Measurements from ENCODE around the gene ATP1B2.
A peak's percentile ranks its signal among the peaks of the same experiment; 100 is the strongest.
"Not testable (repeated sequence)": the region's sequence is repeated elsewhere in the genome, so short reads cannot be mapped to it uniquely, and the experiment has no call there.

ATP1B2 gene

DNA sequence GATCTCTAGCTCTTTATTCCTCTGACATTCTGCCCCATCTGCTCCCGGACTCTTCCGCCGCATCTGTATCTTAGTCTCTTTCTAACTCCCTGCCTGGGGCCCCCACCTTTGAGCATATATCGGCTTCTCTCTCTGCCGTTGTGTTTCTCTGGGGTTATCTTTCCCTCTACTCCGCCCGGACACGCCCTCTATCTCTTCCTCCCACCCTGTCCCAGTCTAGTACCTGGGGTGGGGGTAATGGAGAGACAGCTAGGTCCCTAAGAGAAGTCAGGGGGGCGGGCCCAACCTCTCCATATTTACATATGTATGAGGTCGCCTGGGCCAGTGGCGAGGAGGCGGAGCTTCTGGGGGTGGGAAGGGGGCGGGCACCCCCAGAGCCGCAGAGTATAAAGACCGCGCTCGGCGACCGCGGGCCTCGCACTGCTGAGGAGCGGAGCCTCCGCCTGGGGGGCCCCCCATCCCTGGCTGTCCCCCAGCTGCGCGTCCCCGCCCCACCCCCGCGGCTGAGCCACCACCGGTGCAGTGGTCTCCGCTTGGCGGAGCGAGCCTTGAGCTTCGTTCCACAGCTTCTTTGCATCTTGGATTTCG is at the start of gene ATP1B2:
Gene ATP1B2 (plus strand): TSS at position 418 of the 588 bp plus-strand sequence. CDS start 593 bp downstream, outside the sequence.
- peak; percentile 37 for DNase-seq

- no peak for DNase-seq
Measured at GRCh38 chr17:7606280-7606679, 44.4 kb upstream of the ATP1B2 start.

- no peak for DNase-seq
Measured at GRCh38 chr17:7610641-7611040, 40.1 kb upstream of the ATP1B2 start.

DNA sequence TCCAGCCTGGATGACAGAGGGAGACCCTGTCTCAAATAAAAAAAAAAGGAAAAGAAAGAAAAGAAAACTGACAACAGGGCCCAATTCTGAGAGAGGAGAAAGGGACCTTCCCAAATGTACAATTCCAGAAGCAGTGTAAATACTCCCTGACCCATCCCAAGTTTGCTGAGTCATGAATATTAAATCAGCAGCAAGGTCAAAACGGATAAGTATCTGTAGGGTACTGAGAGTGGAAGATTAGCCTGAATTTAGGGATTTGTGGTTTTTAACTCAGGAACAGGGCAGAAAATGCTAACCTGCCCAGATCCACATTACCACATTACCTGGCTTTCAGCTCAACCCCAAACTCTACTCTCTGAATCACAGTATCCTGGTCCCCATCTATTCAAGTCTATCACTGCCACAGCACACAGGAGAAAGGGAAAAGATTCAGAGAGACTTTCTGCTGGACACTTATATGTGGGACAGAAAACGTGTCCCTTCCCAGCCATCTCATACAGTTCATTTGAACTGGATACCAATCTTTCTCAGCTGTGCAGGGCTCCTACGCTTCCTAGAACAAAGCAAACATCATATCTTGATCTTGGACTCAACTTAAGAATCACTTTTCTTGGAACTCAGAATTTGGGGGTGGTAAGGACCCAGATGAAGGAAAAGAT is 39.0 kb upstream of the ATP1B2 start:
- no peak for DNase-seq

DNA sequence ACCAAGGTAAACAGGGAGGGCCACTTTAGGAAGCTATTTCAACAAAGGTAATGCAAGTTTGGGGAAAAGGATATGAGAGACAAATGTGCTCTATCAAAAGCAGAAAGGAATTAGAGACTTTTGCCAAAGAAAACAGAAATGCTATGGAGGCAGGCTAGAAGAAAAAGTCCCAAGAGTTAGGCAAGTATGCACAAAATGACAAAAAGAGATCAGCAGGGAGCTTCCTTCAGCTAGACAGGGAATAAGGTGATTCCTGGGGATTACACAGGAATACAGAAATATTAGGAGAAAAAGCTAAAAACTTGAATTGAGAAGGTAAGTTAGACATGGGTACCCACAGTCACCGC is 38.5 kb upstream of the ATP1B2 start:
- DNase-seq: no peak

DNA sequence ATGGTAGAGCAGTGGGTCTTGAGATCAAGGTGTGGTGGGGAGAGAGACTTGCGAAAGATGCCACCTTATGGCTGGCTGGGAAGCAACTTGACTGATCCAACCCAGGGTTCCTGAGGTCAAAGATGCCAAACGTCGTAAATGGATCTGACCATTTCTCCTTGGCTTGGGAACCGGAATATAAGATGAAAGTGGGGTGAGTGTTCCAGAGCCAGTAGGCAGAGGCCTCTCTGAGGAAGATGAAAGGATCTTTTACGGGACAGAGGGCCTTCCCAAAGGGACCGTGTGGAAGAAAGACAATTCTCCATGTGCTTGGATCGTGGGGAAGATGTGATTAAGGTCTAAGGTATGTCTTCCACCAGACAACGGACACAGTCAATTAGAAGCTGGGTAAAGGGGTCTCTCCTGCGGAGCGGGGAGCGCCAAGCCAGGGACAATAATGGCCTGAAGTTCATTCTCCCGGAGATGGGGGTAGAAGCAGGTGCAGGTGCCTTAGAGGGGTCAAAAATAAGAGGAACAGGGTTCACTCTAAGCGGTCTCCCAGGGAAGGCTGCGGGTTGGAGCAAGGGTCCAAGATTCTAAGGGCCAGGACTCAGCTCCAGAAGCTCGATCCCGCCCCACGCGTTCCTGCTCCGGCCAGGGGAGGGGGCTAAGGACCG is 36.8 kb upstream of the ATP1B2 start:
- no peak for DNase-seq

GRCh38 chr17:7614425-7615264 is 36.1 kb upstream of the ATP1B2 start, which contains the start of gene FXR2:
Gene FXR2, minus strand, starts transcription at chr17:7614897. Its CDS starts 365 bp downstream, at chr17:7614532.
- DNase-seq: peak; percentile 99

DNA sequence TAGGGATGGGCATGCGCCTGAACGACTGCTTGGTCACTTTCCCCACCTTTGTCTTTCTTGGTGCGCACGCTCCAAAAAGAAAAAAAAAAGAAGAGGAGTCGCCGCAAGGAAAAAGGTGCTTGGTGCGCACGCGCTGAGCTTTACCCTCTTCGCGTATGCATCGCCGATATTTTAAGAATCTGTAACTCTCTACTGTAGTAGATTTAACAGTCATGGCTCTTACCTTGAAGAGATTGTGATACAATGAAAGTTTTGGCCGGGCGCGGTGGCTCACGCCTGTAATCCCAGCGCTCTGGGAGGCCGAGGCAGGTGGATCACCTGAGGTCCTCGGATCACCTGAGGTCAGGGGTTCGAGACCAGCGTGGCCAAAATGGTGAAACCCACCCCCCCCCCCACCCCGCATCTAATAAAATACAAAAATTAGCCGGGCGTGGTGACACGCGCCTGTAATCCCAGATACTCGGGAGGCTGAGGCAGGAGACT is 35.4 kb upstream of the ATP1B2 start:
- no peak for DNase-seq

DNA sequence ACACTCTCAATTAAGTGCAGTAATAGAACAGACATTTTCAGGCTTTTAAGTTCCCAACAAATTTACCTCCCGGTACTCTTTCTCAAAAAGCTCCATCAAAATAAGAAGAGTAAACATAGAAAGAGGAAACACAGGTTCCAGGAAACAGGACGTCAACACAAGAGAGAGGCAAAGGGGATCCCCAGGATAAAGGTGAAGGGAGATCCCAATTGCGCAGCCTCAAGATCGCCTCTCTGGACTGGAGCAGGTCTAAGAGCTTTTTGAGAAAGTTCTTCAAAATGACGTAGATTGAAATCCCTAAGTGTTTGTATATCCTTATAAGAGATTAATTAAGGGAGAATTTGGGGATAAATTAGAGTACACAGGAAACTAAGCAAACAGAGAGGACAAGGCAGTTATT is 32.1 kb upstream of the ATP1B2 start:
- no peak for DNase-seq

DNA sequence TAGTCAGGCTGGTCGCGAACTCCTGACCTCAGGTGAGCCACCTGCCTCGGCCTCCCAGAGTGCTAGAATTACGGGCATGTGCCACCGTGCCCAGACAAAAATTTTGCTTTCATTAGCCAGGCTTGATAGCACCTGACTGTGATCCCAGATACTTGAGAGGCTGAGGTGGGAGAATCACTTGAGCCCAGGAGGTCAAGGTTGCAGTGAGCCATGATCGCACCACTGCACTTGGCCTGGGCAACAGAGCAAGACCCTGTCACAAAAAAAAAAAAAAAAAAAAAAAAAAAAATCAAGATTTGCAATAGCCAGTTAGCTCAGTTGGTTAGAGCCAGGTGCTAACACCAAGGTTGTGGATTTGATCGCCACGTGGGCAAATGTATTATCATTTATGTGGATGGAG is 29.9 kb upstream of the ATP1B2 start:
- DNase-seq: no peak

GRCh38 chr17:7623661-7624060 is 27.1 kb upstream of the ATP1B2 start:
- no peak for DNase-seq

DNA sequence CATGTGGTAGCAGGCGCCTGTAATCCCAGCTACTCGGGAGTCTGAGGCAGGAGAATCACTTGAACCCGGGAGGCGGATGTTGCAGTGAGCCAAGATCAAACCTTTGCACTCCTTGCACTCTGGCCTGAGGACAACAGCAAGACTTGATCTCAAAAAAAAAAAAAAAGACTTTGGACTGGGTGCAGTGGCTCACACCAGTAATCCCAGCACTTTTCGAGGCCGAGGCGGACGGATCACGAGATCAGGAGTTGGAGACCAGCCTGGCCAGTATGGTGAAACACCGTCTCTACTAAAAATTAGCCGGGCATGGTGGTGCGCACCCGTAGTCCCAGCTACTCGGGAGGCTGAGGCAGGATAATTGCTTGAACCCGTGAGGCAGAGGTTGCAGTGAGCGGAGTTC is 25.0 kb upstream of the ATP1B2 start:
- not testable (repeated sequence) for DNase-seq

GRCh38 chr17:7626307-7626706 is 24.4 kb upstream of the ATP1B2 start:
- no peak for DNase-seq

- no peak for DNase-seq
Measured at GRCh38 chr17:7626956-7627249, 23.8 kb upstream of the ATP1B2 start.

GRCh38 chr17:7627250-7628121 is 23.2 kb upstream of the ATP1B2 start, which contains the start of gene SAT2:
Gene SAT2, minus strand, starts transcription at chr17:7627821. Its CDS starts 186 bp downstream, at chr17:7627635.
- peak; percentile 77 for DNase-seq

- DNase-seq: no peak
Measured at GRCh38 chr17:7629939-7630571, 20.7 kb upstream of the ATP1B2 start, which contains the start of gene SHBG. Gene SHBG, plus strand, starts transcription at chr17:7630135. Its CDS starts 38 bp downstream, at chr17:7630173.

DNA sequence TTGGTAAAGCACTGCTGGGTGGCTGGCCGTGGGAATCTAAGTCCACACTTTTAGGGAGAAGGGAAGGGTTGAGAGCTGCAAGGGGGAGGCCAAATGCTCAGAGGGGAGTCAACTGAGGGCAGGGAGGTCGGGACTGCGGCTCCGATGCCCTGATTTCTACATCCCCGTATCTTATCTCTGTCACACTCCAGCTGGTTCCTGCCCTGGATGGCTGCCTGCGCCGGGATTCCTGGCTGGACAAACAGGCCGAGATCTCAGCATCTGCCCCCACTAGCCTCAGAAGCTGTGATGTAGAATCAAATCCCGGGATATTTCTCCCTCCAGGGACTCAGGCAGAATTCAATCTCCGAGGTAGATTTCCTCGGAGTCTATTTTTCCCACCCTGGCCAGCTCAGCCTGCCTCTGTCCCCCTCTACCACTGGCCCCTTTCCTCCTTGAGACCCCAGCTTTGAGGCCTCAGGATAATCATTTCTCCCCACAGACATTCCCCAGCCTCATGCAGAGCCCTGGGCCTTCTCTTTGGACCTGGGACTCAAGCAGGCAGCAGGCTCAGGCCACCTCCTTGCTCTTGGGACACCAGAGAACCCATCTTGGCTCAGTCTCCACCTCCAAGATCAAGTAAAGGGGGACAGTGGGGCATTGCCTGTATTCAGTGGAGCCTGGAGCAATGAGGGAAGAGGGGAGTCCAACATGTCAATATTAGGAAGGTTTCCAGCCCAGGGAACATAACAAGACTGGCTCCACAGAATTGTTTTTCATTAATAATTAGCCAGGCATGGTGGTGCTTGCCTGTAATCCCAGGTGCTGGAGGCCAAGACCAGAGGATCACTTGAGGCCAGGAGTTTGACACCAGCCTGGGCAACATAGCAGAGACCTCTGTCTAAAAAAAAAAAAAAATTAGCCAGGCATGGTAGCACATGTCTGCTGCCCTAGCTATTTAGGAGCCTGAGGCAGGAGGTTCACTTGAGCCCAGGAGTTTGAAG is 19.0 kb upstream of the ATP1B2 start:
- no peak for DNase-seq

- peak; percentile 1 for DNase-seq
Measured at GRCh38 chr17:7632492-7632894, 18.2 kb upstream of the ATP1B2 start.

- no peak for DNase-seq
Measured at GRCh38 chr17:7633093-7633492, 17.6 kb upstream of the ATP1B2 start.

GRCh38 chr17:7634384-7634783 is 16.3 kb upstream of the ATP1B2 start:
- peak; percentile 46 for DNase-seq
